Ascending aorta (tissue), 2 donors: ENCODE data around the gene RPA1. TPM values are rescaled to one million over a fixed set of nuclear protein-coding genes. Genes with fewer than 3 reads are reported as not detected.
"Not testable (repeated sequence)": the region's sequence is repeated elsewhere in the genome, so short reads cannot be mapped to it uniquely, and the experiment has no call there.

ENCODE experiments used
- DNase-seq, 2 donors: peaks; one replicate each; pipeline ENCODE4 v3.0.0-alpha.2; 2019; ENCODE audit warnings: low spot score in 2 of 2
- H3K27ac ChIP-seq, 2 donors: fragments of 200-600 bp; sonication (generic); one replicate each; pipeline ENCODE4 v1.5.1; 2016 to 2017; ENCODE audit warnings: mild to moderate bottlenecking in 1 of 2
- H3K27me3 ChIP-seq: fragments of 200-600 bp; sonication (generic); one replicate; pipeline ENCODE4 v1.5.1; 2017
- H3K36me3 ChIP-seq, 2 donors: fragments of 200-600 bp; sonication (generic); one replicate each; pipeline ENCODE4 v1.5.1; 2016
- H3K4me1 ChIP-seq, 2 donors: fragments of 200-600 bp; sonication (generic); one replicate each; pipeline ENCODE4 v1.5.1; 2016 to 2017; ENCODE audit warnings: mild to moderate bottlenecking in 1 of 2
- H3K4me3 ChIP-seq, 2 donors: fragments of 200-600 bp; sonication (generic); one replicate each; pipeline ENCODE4 v1.5.1; 2016 to 2017; ENCODE audit warnings: mild to moderate bottlenecking in 1 of 2
- H3K9me3 ChIP-seq, 2 donors: fragments of 200-600 bp; sonication (generic); one replicate each; pipeline ENCODE4 v1.5.1; 2016
- intact Hi-C: fragments of 100-400 bp; cut with DNase I; formaldehyde crosslinking; loops from one replicate; pipeline ENCODE4 v1.15.1; 2023
- total RNA-seq: library from RNA; depleted of rRNA; stranded (reverse); fragments of >200 nt; gene quantifications from one replicate; pipeline ENCODE4 v1.1.0, GENCODE V29; 2016
- TF ChIP-seq, protein P1 (sequence below), 3 experiments: fragments of 200-600 bp in 2 of 3; fragments of 450-650 bp in 1 of 3; sonication (generic) in 2 of 3; IDR thresholded peaks; one replicate each; pipeline ENCODE4 v1.5.1; 2016 to 2019; ENCODE audit warnings: antibody characterized with exemption in 3 of 3, mild to moderate bottlenecking in 1 of 3, moderate library complexity in 1 of 3

The RPA1 gene
- total RNA-seq, 1 donor from 2014 or later = 34.0 TPM

DNA sequence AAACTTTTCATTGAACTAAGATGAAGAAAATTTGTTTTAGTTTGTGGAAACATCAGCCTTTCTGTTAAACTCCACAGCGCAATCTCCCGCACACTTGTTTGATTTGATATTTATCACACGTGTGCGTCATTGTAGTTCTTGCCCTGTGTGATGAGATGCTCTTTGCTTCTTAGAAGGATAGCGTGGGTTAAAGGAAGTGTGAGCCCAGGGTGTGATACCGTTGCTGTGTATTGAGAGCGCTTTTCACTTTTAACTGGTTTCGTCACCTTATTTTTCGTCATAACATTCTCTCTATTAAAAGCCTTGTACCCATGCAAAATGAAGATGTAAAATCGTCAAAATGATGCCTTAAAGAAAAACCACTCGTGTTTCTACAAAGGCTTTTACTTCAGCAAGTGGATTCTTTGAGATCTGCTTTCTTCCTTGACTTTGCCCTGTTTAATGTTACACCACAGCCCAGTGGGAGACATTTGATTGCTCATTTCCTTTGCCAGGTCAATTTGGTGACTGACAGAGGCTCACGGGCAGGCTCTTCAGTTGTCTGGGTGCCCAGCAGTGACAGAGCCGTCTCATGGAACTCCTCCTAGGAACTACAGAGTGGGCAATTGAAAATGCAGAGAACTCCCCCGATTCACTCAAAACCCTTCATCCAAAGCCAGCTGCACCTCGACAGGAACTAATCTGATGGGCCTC, 61.1 kb downstream of the RPA1 start:
- Histone ChIP-seq H3K4me3 (no peak overlapping the region), H3K4me1 (no peaks in the 10 kb centered on the region), H3K36me3 (peaks cover 35 to 87% of the 10 kb centered on the region in 2 donors), H3K27me3 (no peaks in the 10 kb centered on the region), H3K27ac (no peak overlapping the region), H3K9me3 (no peaks in the 10 kb centered on the region)
- TF ChIP-seq, protein P1, sequence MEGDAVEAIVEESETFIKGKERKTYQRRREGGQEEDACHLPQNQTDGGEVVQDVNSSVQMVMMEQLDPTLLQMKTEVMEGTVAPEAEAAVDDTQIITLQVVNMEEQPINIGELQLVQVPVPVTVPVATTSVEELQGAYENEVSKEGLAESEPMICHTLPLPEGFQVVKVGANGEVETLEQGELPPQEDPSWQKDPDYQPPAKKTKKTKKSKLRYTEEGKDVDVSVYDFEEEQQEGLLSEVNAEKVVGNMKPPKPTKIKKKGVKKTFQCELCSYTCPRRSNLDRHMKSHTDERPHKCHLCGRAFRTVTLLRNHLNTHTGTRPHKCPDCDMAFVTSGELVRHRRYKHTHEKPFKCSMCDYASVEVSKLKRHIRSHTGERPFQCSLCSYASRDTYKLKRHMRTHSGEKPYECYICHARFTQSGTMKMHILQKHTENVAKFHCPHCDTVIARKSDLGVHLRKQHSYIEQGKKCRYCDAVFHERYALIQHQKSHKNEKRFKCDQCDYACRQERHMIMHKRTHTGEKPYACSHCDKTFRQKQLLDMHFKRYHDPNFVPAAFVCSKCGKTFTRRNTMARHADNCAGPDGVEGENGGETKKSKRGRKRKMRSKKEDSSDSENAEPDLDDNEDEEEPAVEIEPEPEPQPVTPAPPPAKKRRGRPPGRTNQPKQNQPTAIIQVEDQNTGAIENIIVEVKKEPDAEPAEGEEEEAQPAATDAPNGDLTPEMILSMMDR (IDR thresholded peaks at IDR 0.05) = no peak
- DNase-seq = no peak
- intact Hi-C loops = no loop called here

GRCh38 chr17:1894753-1895339, 65.0 kb downstream of the RPA1 start:
- Histone ChIP-seq H3K36me3 (peaks cover 47 to 83% of the 10 kb centered on the region in 2 donors), H3K9me3 (no peaks in the 10 kb centered on the region), H3K4me3 (no peak overlapping the region), H3K27ac (no peak overlapping the region), H3K27me3 (no peaks in the 10 kb centered on the region), H3K4me1 (no peaks in the 10 kb centered on the region)
- DNase-seq = no peak
- TF ChIP-seq, protein P1 (IDR thresholded peaks at IDR 0.05) = no peak
- intact Hi-C loops = no loop called here

- H3K27me3 ChIP-seq, intact Hi-C loops, DNase-seq, H3K9me3 ChIP-seq, H3K4me1 ChIP-seq, H3K4me3 ChIP-seq, H3K27ac ChIP-seq: not testable (repeated sequence)
- peaks cover 44 to 77% of the 10 kb centered on the region in 2 donors for H3K36me3 ChIP-seq
Observed at GRCh38 chr17:1895479-1895878, 65.7 kb downstream of the RPA1 start.

GRCh38 chr17:1896243-1897104, 66.7 kb downstream of the RPA1 start:
- Histone ChIP-seq H3K4me1 (no peaks in the 10 kb centered on the region), H3K27me3 (no peaks in the 10 kb centered on the region), H3K9me3 (no peaks in the 10 kb centered on the region), H3K4me3 (no peak overlapping the region), H3K36me3 (peaks cover 44 to 67% of the 10 kb centered on the region in 2 donors), H3K27ac (no peak overlapping the region)
- TF ChIP-seq, protein P1 (IDR thresholded peaks at IDR 0.05) = no peak
- intact Hi-C loops = no loop called here
- no peak for DNase-seq

GRCh38 chr17:1897105-1897656, 67.4 kb downstream of the RPA1 start:
- TF ChIP-seq, protein P1 (IDR thresholded peaks at IDR 0.05) = no peak
- DNase-seq = no peak
- peaks cover 39 to 62% of the 10 kb centered on the region in 2 donors for H3K36me3 ChIP-seq
- no peak overlapping the region for H3K27ac ChIP-seq
- H3K9me3 ChIP-seq = no peaks in the 10 kb centered on the region
- H3K4me1 ChIP-seq = no peaks in the 10 kb centered on the region
- no peaks in the 10 kb centered on the region for H3K27me3 ChIP-seq
- intact Hi-C loops = no loop called here
- no peak overlapping the region for H3K4me3 ChIP-seq
